ENCODE measurements around the gene CENPH. TPM values are rescaled to one million over a fixed set of nuclear protein-coding genes. Genes with fewer than 3 reads are reported as not detected.

Gene CENPH
- total and polyA plus RNA-seq, 2 donors (not counting 3 experiments of a cell fraction or from before 2014, with no cell fraction given), result 6.5 to 16.4 TPM

DNA sequence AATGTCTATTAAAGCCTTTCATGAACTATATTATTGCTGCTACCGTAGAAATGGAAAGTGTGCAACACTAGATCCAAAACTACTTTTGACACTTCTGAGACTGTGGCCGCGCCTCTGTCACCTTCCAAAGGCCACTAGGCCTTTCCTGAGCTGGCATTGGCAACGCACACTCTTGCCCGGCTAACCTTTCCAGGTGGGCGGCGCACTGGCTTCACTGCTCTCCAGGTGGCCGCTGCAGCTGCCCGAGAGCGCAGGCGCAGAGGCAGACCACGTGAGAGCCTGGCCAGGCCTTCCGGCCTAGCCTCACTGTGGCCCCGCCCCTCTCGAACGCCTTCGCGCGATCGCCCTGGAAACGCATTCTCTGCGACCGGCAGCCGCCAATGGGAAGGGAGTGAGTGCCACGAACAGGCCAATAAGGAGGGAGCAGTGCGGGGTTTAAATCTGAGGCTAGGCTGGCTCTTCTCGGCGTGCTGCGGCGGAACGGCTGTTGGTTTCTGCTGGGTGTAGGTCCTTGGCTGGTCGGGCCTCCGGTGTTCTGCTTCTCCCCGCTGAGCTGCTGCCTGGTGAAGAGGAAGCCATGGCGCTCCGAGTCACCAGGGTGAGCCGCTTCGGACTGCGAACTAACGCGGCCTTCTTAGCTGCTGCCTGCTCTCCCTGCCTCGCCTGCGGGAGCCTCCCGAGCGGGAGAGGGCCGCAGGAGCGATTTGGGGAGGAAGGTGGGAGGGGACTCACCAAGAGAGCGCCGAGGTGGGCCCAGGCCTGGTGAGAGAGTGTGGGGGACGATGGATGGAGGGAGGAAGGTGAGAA lies 22.5 kb upstream of the CENPH start, which contains the start of gene CCNB1:
Gene CCNB1 (plus strand): TSS at position 465 of the 807 bp plus-strand sequence. CDS start 113 bp downstream, at position 578.
- CTCF ChIA-PET, result interaction anchor here (1.4 to 3.7 kb wide), 2 partner anchors 8 to 168 kb away, joined by 3 to 14 read pairs; no protein-coding TSS in a partner anchor
- intact Hi-C loops (cut with micrococcal nuclease), result loop anchor here (1.0 to 10.0 kb wide), 6 partner anchors 22 to 248 kb away; partner anchors contain the start of genes AK6, CCDC125, CDK7 and CENPH

More for the DNA sequence above, 22.5 kb upstream of the CENPH start, which contains the start of gene CCNB1:
- peak within 1 kb of the TSS; percentile 82 for H3K9ac ChIP-seq (replicated peaks; ENCODE audit: extremely low read depth, insufficient read depth, low read length)
- H3K4me2 ChIP-seq (ENCODE audit: insufficient read depth, low read length), result peak within 1 kb of the TSS; percentile 89
- H3K36me3 ChIP-seq (ENCODE audit: control insufficient read depth in 2 of 2, extremely low read depth in 1 of 2, insufficient read depth in 2 of 2, low read length in 2 of 2), result peaks cover 0 to 2% of the 10 kb centered on the region in 2 experiments
- no peaks in the 10 kb centered on the region for H3K9me3 ChIP-seq (replicated peaks; ENCODE audit: control insufficient read depth, insufficient read depth, low read length)
- dilution Hi-C loops (cut with MboI; ENCODE audit: extremely low pct_ligation_motif_present, low sequenced_read_pairs), result no loop called here
- FAIRE-seq (peak; percentile 98), DNase-seq (ENCODE audit: low read depth, low spot score) (peak; percentile 99)
- no peaks in the 10 kb centered on the region for H4K20me1 ChIP-seq (replicated peaks; ENCODE audit: control insufficient read depth, extremely low read depth, insufficient read depth, low read length)
- H3K27me3 ChIP-seq (ENCODE audit: control insufficient read depth in 2 of 2, insufficient read depth in 2 of 2, low read length in 2 of 2), result no peaks in the 10 kb centered on the region
- peak within 1 kb of the TSS; percentile 87 to 97 (median 88) for H3K4me3 ChIP-seq (replicated peaks in 1 of 3; ENCODE audit: insufficient read depth in 1 of 3, low read depth in 1 of 3, low read length in 3 of 3)
- H3K4me1 ChIP-seq (ENCODE audit: control insufficient read depth, extremely low read depth, insufficient read depth, low read length), result peaks cover 16% of the 10 kb centered on the region
- TF ChIP-seq MYC (IDR thresholded peaks at IDR 0.05; ENCODE audit: low read depth, low read length) (no peak), GATA2 (IDR thresholded peaks at IDR 0.05; ENCODE audit: insufficient read depth, insufficient read length, low read depth, low read length) (no peak), POLR2AphosphoS5 (IDR thresholded peaks at IDR 0.05; ENCODE audit: insufficient read depth, low read depth, low read length) (peak; percentile 52), FOS (IDR thresholded peaks at IDR 0.05; ENCODE audit: borderline replicate concordance, insufficient read depth, low read length) (no peak), EZH2 (IDR thresholded peaks at IDR 0.05; ENCODE audit: borderline replicate concordance, low read depth, low read length, severe bottlenecking) (no peak), JUN (IDR thresholded peaks at IDR 0.05; ENCODE audit: borderline replicate concordance, insufficient read depth, insufficient read length, low read depth) (no peak), POLR2A (IDR thresholded peaks at IDR 0.05; ENCODE audit: low read depth, low read length) (peak; percentile 78)
- TF ChIP-seq, protein P1, sequence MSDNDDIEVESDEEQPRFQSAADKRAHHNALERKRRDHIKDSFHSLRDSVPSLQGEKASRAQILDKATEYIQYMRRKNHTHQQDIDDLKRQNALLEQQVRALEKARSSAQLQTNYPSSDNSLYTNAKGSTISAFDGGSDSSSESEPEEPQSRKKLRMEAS (IDR thresholded peaks at IDR 0.05; ENCODE audit: insufficient read depth, insufficient read length), result peak; percentile 74
- TF ChIP-seq, protein P2, sequence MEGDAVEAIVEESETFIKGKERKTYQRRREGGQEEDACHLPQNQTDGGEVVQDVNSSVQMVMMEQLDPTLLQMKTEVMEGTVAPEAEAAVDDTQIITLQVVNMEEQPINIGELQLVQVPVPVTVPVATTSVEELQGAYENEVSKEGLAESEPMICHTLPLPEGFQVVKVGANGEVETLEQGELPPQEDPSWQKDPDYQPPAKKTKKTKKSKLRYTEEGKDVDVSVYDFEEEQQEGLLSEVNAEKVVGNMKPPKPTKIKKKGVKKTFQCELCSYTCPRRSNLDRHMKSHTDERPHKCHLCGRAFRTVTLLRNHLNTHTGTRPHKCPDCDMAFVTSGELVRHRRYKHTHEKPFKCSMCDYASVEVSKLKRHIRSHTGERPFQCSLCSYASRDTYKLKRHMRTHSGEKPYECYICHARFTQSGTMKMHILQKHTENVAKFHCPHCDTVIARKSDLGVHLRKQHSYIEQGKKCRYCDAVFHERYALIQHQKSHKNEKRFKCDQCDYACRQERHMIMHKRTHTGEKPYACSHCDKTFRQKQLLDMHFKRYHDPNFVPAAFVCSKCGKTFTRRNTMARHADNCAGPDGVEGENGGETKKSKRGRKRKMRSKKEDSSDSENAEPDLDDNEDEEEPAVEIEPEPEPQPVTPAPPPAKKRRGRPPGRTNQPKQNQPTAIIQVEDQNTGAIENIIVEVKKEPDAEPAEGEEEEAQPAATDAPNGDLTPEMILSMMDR (IDR thresholded peaks at IDR 0.05; ENCODE audit: extremely low read depth in 1 of 2, insufficient read depth in 1 of 2, low read depth in 1 of 2, low read length in 2 of 2), result no peak
- POLR2A ChIA-PET, result no interaction called here
- H3K27ac ChIP-seq (ENCODE audit: insufficient read depth, low read depth, low read length), result peak within 1 kb of the TSS; percentile 42
- H2AFZ ChIP-seq (ENCODE audit: low read depth, low read length), result peak within 1 kb of the TSS; percentile 87
- no TSS peak for BruUV-seq (replicated peaks)
- H3K79me2 ChIP-seq (ENCODE audit: control insufficient read depth, insufficient read depth, low read length), result peaks cover 41% of the 10 kb centered on the region
- no peaks in the 10 kb centered on the region for H3K9me1 ChIP-seq (replicated peaks; ENCODE audit: control insufficient read depth, extremely low read depth, insufficient read depth, low read length)

Data from endothelial cell of umbilical vein (primary cell).